ENCODE measurements around the gene CRELD1.

DNA sequence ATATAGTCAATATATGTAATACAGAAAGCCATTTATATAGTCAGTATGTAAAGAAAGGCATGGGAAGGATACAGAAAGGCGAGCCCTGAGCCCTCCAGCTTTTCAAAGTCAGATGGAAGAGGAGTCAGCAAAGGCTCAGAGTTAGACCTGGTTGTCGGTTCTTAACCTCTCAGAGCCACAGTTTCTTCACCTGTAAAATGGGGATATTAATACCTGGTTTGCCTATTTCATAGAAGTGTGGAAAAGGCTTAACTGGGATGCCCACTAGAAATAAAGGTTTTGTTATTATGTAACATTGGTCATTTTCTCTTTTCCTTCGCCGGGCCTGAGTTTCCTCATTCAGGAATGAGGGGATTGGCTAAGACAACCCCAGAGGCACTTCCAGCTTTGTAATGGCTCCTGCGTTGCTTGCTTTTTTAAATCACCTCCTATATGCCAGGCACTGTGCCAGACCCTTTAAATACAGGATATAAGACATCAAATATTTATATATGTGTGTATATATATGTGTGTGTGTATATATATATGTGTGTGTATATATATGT is 2.4 kb downstream of the CRELD1 start:
- no peak for TF ChIP-seq POLR2A (IDR thresholded peaks at IDR 0.05)
- TF ChIP-seq, protein P1, sequence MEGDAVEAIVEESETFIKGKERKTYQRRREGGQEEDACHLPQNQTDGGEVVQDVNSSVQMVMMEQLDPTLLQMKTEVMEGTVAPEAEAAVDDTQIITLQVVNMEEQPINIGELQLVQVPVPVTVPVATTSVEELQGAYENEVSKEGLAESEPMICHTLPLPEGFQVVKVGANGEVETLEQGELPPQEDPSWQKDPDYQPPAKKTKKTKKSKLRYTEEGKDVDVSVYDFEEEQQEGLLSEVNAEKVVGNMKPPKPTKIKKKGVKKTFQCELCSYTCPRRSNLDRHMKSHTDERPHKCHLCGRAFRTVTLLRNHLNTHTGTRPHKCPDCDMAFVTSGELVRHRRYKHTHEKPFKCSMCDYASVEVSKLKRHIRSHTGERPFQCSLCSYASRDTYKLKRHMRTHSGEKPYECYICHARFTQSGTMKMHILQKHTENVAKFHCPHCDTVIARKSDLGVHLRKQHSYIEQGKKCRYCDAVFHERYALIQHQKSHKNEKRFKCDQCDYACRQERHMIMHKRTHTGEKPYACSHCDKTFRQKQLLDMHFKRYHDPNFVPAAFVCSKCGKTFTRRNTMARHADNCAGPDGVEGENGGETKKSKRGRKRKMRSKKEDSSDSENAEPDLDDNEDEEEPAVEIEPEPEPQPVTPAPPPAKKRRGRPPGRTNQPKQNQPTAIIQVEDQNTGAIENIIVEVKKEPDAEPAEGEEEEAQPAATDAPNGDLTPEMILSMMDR (IDR thresholded peaks at IDR 0.05): no peak

Measured in sigmoid colon (tissue), 3 donors.